Uterus (tissue), 2 donors: ENCODE measurements around the gene AEN.

ENCODE experiments used
- POLR2A ChIP-seq, 2 donors: fragments of 450-650 bp; IDR thresholded peaks; one replicate each; pipeline ENCODE4 v1.6.1; 2016; ENCODE audit warnings: antibody characterized with exemption in 2 of 2, mild to moderate bottlenecking in 1 of 2, moderate library complexity in 1 of 2
- TF ChIP-seq, protein P1 (sequence below), 4 experiments: fragments of 200-600 bp in 2 of 4; fragments of 450-650 bp in 2 of 4; sonication (generic) in 2 of 4; IDR thresholded peaks; one replicate each; pipeline ENCODE4 v1.5.1; 2016 to 2019; ENCODE audit warnings: antibody characterized with exemption in 4 of 4, mild to moderate bottlenecking in 2 of 4, moderate library complexity in 1 of 4

- TF ChIP-seq, protein P1, sequence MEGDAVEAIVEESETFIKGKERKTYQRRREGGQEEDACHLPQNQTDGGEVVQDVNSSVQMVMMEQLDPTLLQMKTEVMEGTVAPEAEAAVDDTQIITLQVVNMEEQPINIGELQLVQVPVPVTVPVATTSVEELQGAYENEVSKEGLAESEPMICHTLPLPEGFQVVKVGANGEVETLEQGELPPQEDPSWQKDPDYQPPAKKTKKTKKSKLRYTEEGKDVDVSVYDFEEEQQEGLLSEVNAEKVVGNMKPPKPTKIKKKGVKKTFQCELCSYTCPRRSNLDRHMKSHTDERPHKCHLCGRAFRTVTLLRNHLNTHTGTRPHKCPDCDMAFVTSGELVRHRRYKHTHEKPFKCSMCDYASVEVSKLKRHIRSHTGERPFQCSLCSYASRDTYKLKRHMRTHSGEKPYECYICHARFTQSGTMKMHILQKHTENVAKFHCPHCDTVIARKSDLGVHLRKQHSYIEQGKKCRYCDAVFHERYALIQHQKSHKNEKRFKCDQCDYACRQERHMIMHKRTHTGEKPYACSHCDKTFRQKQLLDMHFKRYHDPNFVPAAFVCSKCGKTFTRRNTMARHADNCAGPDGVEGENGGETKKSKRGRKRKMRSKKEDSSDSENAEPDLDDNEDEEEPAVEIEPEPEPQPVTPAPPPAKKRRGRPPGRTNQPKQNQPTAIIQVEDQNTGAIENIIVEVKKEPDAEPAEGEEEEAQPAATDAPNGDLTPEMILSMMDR (IDR thresholded peaks at IDR 0.05): no peak
- no peak for TF ChIP-seq POLR2A (IDR thresholded peaks at IDR 0.05)
Observed at GRCh38 chr15:88622605-88622975, 1.4 kb downstream of the AEN start.
